ENCODE measurements around the gene TOPAZ1.
"Not testable (repeated sequence)": the region's sequence is repeated elsewhere in the genome, so short reads cannot be mapped to it uniquely, and the experiment has no call there.

The TOPAZ1 gene

DNA sequence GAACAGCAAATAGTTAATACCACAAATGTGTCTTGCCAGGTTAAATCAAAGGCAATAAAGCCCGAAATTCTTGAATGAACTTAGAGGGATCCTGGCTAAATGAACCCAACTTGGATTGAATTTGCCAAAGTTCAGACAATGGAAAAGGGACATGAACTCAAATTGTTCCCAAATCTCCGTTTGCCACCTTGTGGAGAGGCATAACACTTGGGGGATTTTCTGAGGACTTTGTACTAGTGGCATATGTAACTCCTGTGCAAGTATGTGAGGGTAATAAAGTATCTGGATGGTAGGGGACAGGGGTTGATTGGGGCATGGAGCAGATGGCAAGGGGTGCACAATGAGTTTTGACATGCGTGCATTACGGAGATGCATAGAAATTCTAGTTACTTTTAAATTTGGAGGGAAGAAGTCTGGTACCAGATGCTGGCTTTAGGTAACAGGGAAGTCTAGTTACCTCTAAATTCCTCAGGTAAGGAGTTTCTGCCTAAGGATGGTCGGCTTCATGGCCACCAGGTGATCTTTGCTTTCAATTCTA lies 95.6 kb downstream of the TOPAZ1 start:
- no peak for FAIRE-seq

DNA sequence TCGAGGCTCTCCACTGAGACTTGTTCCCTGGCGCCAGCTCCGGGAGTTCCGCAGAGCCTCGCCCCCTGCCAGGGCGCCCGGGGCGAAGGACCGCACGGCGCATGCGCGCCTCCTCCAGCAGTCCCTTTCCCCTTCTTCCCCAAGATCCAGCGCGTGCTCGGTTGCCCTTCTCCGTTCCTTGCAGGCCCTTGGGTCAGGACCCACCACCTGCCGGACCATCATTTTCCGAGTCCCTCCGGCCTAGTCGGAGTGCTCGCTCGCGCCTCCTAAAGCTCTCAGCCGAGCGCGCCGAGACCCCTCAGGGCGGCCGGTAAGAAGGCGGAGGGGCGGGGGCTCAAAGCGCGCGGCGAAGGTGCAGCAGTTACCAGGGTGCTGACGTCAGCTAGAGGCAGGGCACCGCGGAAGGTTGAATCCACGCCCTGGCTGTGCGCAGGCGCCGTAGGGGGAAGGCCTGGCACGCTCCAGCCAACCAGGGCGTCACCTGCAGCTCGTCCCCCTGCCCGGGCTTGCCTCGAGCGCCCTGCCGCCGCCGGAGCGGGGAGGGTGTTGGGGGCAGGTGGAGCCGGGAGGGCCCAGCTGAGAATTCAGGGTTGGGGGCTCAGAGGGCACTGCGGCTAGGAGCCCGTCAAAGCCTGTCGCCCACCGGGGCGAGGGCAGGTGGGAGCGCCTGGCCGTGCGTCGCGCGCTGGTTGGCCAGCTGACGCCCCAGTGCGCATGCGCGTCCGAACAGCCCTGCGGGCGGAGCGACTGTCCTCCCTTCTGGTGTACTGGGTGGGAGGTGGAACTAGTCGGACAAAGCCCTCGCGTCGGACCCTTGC lies 96.5 kb downstream of the TOPAZ1 start, which contains the start of gene TCAIM:
TCAIM (plus strand) TSS at position 757 of the 818 bp plus-strand sequence. CDS start 16,017 bp downstream, outside the sequence.
- peak; percentile 88 for FAIRE-seq

DNA sequence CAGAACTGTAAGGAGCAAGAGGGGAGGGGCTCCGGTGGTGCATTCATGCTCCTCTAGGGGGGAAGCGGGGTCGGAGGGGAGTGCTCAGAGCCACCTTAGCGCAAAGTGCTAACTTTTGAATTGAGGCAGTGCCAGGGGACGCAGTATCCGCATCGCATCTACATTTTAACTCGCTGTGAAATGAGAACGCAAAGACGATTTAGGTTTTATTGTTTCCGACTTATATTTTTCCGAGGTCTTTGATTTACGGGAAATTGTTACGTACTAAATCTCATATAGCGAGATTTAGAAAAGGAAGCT lies 97.1 kb downstream of the TOPAZ1 start:
- no peak for FAIRE-seq

DNA sequence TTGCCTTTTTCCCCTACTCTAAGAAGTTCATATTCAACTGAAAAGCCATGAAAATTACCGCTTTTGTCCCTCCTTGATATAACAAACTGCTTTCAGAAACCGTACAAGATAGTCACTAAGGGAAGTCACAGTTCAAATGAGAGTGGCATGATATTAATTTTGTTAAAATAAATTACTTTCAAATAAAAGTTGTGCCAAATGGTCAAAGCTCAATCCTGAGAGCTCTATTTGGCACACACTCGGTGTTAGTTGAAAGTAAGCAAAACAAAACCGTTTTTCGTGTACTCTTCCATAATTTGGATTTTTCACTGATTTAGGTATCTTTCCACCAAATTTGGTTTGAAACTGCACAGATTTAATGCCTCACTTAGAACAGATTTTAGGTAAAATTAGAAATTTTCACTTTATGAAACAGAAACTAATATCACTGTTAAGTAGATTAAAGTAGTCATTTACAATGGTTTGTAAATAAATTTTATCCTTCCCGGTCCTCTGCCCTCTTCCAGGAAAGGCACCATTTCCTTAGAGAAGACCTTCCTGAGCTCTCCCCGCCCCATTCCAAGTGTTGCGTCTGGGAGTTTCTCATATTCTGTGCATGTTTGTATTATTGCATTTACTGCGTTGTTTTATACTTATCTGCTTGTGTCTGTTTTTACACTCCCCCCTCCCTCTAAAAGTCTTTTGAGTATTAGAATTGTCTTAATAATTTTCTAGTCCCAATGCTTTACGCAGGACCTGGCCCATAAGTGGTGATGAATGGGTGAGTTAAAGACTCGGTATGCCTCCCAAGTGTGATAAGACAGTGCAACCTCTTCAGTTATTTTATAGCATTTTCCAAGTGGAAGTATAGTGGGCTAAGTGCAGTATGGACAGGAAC lies 97.7 kb downstream of the TOPAZ1 start:
- FAIRE-seq: no peak

- no peak for FAIRE-seq
These were observed 98.3 kb downstream of the TOPAZ1 start for GRCh38 chr3:44340058-44340395.

- FAIRE-seq: no peak
These were observed 100.6 kb downstream of the TOPAZ1 start for GRCh38 chr3:44342176-44342790.

- FAIRE-seq: no peak
These were observed 101.7 kb downstream of the TOPAZ1 start for GRCh38 chr3:44343421-44343820.

GRCh38 chr3:44346590-44346989 lies 104.9 kb downstream of the TOPAZ1 start:
- not testable (repeated sequence) for FAIRE-seq

- no peak for FAIRE-seq
These were observed 107.3 kb downstream of the TOPAZ1 start for GRCh38 chr3:44348993-44349392.

DNA sequence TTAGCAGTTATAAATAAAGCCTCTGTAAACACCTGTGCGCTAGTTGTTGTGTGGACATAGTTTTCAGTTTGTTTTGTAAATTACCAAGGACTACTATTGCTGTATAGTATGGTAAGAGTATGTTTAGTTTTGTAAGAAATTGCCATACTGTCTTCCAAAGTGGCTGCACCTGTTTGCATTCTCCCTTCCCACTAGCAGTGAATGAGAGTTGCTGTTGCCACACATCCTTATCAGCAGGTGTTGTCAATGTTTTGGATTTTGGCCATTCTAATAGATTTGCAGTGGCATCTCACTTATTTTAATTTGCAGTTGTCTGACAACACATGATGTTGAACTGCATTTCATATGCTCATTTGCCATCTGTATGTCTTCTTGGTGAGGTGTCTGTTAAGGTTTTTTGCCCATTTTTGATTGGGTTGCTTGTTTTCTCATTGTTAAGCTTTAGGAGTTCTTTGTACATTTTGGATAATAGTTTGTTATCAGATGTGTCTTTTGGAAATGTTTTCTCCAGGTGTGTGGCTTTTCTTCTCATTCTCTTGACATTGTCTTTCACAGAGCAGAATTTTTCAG lies 111.8 kb downstream of the TOPAZ1 start:
- no peak for FAIRE-seq

- FAIRE-seq: no peak
These were observed 113.8 kb downstream of the TOPAZ1 start for GRCh38 chr3:44355362-44356033.

DNA sequence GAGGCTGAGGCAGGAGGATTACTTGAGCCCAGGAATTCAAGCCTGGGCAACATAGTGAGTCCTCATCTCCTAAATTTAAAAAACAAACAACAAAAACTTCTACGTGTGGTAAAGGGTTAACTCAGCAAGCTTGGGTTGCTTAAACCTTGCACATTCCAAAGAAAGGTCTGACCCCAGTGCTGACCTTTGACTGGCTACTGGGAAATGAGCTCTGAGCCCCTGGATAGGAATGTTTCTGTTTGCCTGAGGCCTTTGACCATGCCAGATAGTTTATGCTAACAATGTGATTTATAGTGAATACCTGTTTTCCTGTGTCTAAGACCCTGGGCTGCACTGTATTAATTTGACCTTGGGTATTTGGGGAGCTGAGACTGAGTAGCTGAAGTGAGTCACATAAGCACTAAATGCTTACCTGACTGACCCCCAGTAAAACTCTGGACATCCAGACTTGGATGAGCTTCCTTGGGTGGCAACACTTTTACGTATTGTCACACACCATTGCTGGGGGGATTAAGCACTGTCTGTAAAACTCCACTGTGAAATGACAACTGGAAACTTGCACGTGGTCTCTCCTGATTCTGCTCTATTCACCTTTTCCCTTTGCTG lies 117.6 kb downstream of the TOPAZ1 start:
- FAIRE-seq: peak; percentile 54

- FAIRE-seq: no peak
These were observed 121.9 kb downstream of the TOPAZ1 start for GRCh38 chr3:44363591-44363990.

DNA sequence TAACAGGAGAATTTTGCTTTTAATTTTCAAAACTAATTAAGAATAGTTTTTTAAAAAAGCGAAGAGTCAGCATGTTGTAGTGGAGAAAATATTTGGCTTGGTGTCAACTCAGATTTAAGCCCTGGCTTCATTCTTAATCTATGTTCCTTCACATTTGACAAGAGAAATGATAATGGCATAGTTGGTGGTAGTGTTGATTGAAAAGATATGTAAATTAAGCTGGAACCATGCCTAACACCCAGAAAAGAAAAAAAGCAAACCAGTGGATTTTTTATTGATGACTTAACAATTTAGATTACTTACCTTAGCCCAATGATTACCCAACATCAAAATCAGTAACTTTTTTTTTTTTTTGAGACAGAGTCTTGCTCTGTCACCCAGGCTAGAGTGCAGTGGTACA lies 124.3 kb downstream of the TOPAZ1 start:
- FAIRE-seq: no peak

GRCh38 chr3:44375450-44375849 lies 133.8 kb downstream of the TOPAZ1 start:
- no peak for FAIRE-seq

Data from G401.6 (cell line).